Thymus (tissue), 11 donors: ENCODE data around the gene LRRC71. TPM values are rescaled to one million over a fixed set of nuclear protein-coding genes. Genes with fewer than 3 reads are reported as not detected.

Experiments
- DNase-seq, 9 donors: peaks; one replicate each; pipeline ENCODE4 v3.0.0-alpha.2; 2013; ENCODE audit warnings: low spot score in 9 of 9, low read depth in 6 of 9, missing footprints in 1 of 9
- H3K27ac ChIP-seq, 2 donors: one replicate each; pipeline ENCODE4 v1.5.1; 2013; ENCODE audit warnings: control low read depth in 1 of 2, low read depth in 1 of 2, low read length in 1 of 2, mild to moderate bottlenecking in 1 of 2, moderate library complexity in 1 of 2
- H3K27me3 ChIP-seq, 2 donors: one replicate each; pipeline ENCODE4 v1.5.1; 2013; ENCODE audit warnings: low read length in 1 of 2; ENCODE audit not compliant: control insufficient read depth in 2 of 2, insufficient read depth in 1 of 2
- H3K36me3 ChIP-seq, 2 donors: one replicate each; pipeline ENCODE4 v1.5.1; 2013; ENCODE audit warnings: low read length in 1 of 2, mild to moderate bottlenecking in 1 of 2, moderate library complexity in 1 of 2; ENCODE audit not compliant: control insufficient read depth in 2 of 2, insufficient read depth in 2 of 2
- H3K4me1 ChIP-seq, 2 donors: one replicate each; pipeline ENCODE4 v1.5.1; 2013; ENCODE audit warnings: low read length in 2 of 2; ENCODE audit not compliant: control insufficient read depth in 2 of 2, insufficient read depth in 2 of 2
- H3K4me3 ChIP-seq, 2 donors: one replicate each; pipeline ENCODE4 v1.5.1; 2013; ENCODE audit warnings: low read length in 2 of 2, control low read depth in 1 of 2, mild to moderate bottlenecking in 1 of 2
- H3K9me3 ChIP-seq, 2 donors: one replicate each; pipeline ENCODE4 v1.5.1; 2013; ENCODE audit warnings: low read length in 1 of 2, mild to moderate bottlenecking in 1 of 2; ENCODE audit not compliant: control insufficient read depth in 2 of 2, insufficient read depth in 1 of 2
- WGBS: extraction: QIAGEN DNeasy Blood & Tissue Kit; methylation state at CpG from one replicate; pipeline ENCODE4 v1.1.7; 2013; 5-methylcytosine and 5-hydroxymethylcytosine counted together
- polyA plus RNA-seq: library from polyadenylated mRNA; stranded (reverse); fragments of 200-250 nt; gene quantifications from one replicate; pipeline ENCODE4 v1.2.3, GENCODE V29; 2013
- total RNA-seq: library from RNA; stranded (reverse); fragments of 120-200 nt; gene quantifications from one replicate; pipeline ENCODE4 v1.2.4, GENCODE V29; 2013
- donor health status: healthy.

LRRC71 gene
- total and polyA plus RNA-seq, 2 donors = 0.11 TPM; not detected in 1

DNA sequence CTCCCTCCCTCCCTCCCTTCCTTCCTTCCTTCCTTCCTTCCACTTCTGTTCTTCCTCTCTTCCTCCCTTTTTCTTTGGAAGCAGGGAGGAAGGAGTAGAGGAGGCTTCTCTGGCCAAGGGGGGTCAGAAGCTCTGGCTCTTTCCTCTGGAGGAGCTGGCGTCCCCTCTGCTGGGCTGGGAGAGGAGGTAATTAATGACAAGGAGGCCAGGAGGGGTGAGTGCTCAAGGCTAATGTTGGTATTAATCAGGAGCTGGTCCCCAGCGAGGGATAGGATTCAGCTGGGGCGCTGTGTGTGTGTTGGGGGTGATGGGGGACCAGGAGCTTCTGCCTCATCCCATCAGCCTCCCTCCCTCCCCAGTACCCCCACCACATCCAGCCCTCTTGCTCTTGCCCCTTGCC lies 33.1 kb upstream of the LRRC71 start:
- no peak overlapping the region for H3K27ac ChIP-seq
- DNase-seq = no peak
- H3K4me1 ChIP-seq = peaks cover 0 to 3% of the 10 kb centered on the region in 2 donors
- peaks cover 12 to 92% of the 10 kb centered on the region in 2 donors for H3K27me3 ChIP-seq
- 59% methylated on average over 3 of the region's 3 CpGs for WGBS
- no peak overlapping the region for H3K4me3 ChIP-seq
- no peaks in the 10 kb centered on the region for H3K36me3 ChIP-seq
- peaks cover 0 to 5% of the 10 kb centered on the region in 2 donors for H3K9me3 ChIP-seq

- Histone ChIP-seq H3K27me3 (peaks cover 15 to 92% of the 10 kb centered on the region in 2 donors), H3K36me3 (no peaks in the 10 kb centered on the region), H3K4me3 (no peak overlapping the region), H3K9me3 (peaks cover 0 to 5% of the 10 kb centered on the region in 2 donors), H3K27ac (no peak overlapping the region), H3K4me1 (peaks cover 0 to 3% of the 10 kb centered on the region in 2 donors)
- WGBS = 63% methylated on average over 6 of the region's 6 CpGs
- no peak for DNase-seq
These were observed 32.7 kb upstream of the LRRC71 start for GRCh38 chr1:156887734-156888133.

DNA sequence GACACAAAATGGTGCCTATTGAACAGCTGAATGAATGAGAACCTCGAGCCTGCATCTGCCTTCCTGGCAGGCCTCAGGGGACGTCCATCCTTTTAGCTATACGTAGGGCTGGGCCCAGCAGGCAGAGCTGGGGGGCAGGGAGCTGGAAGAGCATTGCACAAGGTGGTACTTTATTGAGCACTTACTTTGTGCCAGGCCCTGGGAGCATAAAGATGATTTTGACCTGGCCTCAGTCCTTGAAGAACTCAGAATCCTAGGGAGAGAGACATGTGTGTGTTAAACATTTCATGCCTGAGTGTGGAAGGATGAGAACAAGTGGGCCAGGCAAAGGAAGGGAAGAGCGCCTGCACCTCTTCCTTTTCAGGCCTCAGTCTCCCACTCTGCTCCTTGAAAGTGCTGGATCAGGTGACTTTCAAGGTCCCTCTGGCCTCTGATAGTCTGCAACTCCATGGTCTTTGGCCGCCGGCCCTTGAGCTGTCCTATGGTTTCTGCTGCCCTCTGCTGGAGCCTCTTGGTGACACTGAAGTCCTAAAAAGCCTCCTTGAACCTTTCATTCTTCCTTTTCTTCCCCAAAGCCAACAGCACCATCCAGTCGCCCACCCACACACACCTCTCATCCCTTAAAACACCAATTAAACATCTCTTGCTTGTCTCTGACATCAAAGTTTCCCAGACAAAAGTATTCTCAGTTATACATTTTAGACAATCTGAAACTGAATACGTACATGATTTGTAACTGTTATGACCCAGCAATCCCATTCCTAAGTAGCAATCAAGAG lies 30.4 kb upstream of the LRRC71 start:
- Histone ChIP-seq H3K9me3 (peaks cover 0 to 5% of the 10 kb centered on the region in 2 donors), H3K4me1 (peaks cover 0 to 15% of the 10 kb centered on the region in 2 donors), H3K4me3 (no peak overlapping the region), H3K27me3 (peaks cover 32 to 94% of the 10 kb centered on the region in 2 donors), H3K27ac (no peak overlapping the region), H3K36me3 (no peaks in the 10 kb centered on the region)
- DNase-seq = peak in 8 of 9 donors; percentile 21 to 66 (median 44)
- WGBS = 48% methylated on average over 8 of the region's 8 CpGs

GRCh38 chr1:156892190-156893047 lies 28.0 kb upstream of the LRRC71 start:
- Histone ChIP-seq H3K27ac (no peak overlapping the region), H3K4me1 (peaks cover 0 to 15% of the 10 kb centered on the region in 2 donors), H3K9me3 (peaks cover 0 to 5% of the 10 kb centered on the region in 2 donors), H3K4me3 (peak overlapping the region in 1 of 2 donors; percentile 13), H3K36me3 (no peaks in the 10 kb centered on the region), H3K27me3 (peaks cover 33 to 92% of the 10 kb centered on the region in 2 donors)
- WGBS = 9% methylated on average over 48 of the region's 48 CpGs
- peak; percentile 53 to 84 (median 65) for DNase-seq

DNA sequence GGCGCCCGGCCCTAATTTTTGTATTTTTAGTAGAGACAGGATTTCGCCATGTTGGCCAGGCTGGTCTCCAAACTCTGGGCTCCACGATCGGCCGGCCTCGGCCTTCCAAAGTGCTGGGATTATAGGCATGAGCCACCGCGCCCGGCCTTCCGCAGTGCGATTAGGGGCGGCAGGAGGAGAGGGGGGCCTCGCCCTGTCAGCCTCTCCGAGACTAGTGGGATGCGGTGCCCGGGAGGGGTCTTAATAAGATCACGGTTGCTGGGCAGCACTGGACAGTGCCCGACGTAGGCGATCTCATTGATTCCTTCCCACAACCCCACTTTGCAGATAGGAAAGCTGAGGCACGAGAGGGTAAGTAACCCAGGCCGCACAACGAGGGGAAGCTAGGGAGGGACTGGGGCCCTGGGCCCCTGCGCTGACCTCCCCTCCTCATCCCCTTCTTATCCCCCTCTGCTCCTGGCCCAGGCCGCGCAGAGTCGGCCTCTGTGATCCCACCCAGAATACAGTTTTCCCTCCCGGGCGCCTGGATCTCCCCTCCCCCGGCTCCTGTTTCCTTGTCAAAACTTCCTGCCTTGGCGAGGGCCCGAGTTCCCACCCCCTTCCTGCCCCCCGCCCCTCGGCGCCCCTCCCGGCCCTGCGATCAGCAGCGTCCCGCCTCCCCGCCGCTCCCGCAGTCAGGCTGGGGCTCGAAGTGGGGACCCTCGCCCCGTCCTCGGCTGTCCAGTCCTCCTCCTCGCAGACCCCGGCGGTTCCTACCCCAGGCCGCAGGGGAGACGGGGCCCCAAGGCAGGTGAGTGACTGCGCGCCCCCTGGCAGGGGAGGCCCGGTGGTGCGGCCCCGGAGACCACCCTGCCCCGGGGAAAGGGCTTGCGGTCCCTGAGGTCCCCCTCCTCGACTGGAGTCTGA lies 27.1 kb upstream of the LRRC71 start, which contains the start of gene PEAR1:
Gene PEAR1 (plus strand): TSS at position 671 of the 906 bp plus-strand sequence. CDS start 10,209 bp downstream, outside the sequence.
- H3K27me3 ChIP-seq = peaks cover 35 to 92% of the 10 kb centered on the region in 2 donors
- H3K27ac ChIP-seq = peak within 1 kb of the TSS in 1 of 2 donors; percentile 34
- H3K36me3 ChIP-seq = no peaks in the 10 kb centered on the region
- H3K4me1 ChIP-seq = peaks cover 0 to 15% of the 10 kb centered on the region in 2 donors
- WGBS = 12% methylated on average over 60 of the region's 60 CpGs
- H3K9me3 ChIP-seq = peaks cover 0 to 5% of the 10 kb centered on the region in 2 donors
- H3K4me3 ChIP-seq = peak within 1 kb of the TSS in 1 of 2 donors; percentile 13
- DNase-seq = no peak

GRCh38 chr1:156894001-156894400 lies 26.4 kb upstream of the LRRC71 start:
- no peak overlapping the region for H3K4me3 ChIP-seq
- no peak for DNase-seq
- peak overlapping the region in 1 of 2 donors; percentile 34 for H3K27ac ChIP-seq
- H3K27me3 ChIP-seq = peaks cover 32 to 92% of the 10 kb centered on the region in 2 donors
- peaks cover 0 to 5% of the 10 kb centered on the region in 2 donors for H3K9me3 ChIP-seq
- H3K36me3 ChIP-seq = no peaks in the 10 kb centered on the region
- 33% methylated on average over 5 of the region's 5 CpGs for WGBS
- H3K4me1 ChIP-seq = peaks cover 0 to 20% of the 10 kb centered on the region in 2 donors

GRCh38 chr1:156894711-156895454 lies 25.5 kb upstream of the LRRC71 start:
- H3K4me1 ChIP-seq = peaks cover 0 to 20% of the 10 kb centered on the region in 2 donors
- H3K27me3 ChIP-seq = peaks cover 32 to 92% of the 10 kb centered on the region in 2 donors
- WGBS = 76% methylated on average over 12 of the region's 12 CpGs
- no peak for DNase-seq
- H3K36me3 ChIP-seq = no peaks in the 10 kb centered on the region
- H3K27ac ChIP-seq = peak overlapping the region in 1 of 2 donors; percentile 24
- H3K9me3 ChIP-seq = peaks cover 0 to 5% of the 10 kb centered on the region in 2 donors
- H3K4me3 ChIP-seq = no peak overlapping the region

GRCh38 chr1:156895455-156895812 lies 25.0 kb upstream of the LRRC71 start:
- peak overlapping the region in 1 of 2 donors; percentile 17 for H3K27ac ChIP-seq
- H3K27me3 ChIP-seq = peaks cover 31 to 90% of the 10 kb centered on the region in 2 donors
- 94% methylated on average over 4 of the region's 4 CpGs for WGBS
- no peaks in the 10 kb centered on the region for H3K36me3 ChIP-seq
- H3K9me3 ChIP-seq = peaks cover 0 to 5% of the 10 kb centered on the region in 2 donors
- H3K4me1 ChIP-seq = peaks cover 0 to 20% of the 10 kb centered on the region in 2 donors
- DNase-seq = no peak
- H3K4me3 ChIP-seq = no peak overlapping the region
